ENCODE data around the gene MGAT4B.

Gene MGAT4B

GRCh38 chr5:179825655-179826182, 19.1 kb upstream of the MGAT4B start:
- DNase-seq (ENCODE audit: low read depth, low spot score) = no peak

- DNase-seq (ENCODE audit: low read depth, low spot score) = no peak
These were observed 18.1 kb upstream of the MGAT4B start for GRCh38 chr5:179824745-179825112.

- no peak for DNase-seq (ENCODE audit: low read depth, low spot score)
These were observed 17.5 kb upstream of the MGAT4B start for GRCh38 chr5:179823937-179824744.

GRCh38 chr5:179822444-179822990, 15.9 kb upstream of the MGAT4B start:
- DNase-seq (ENCODE audit: low read depth, low spot score) = no peak

GRCh38 chr5:179822059-179822432, 15.4 kb upstream of the MGAT4B start:
- no peak for DNase-seq (ENCODE audit: low read depth, low spot score)

- DNase-seq (ENCODE audit: low read depth, low spot score) = peak; percentile 61
These were observed 14.8 kb upstream of the MGAT4B start for GRCh38 chr5:179821298-179822058.

GRCh38 chr5:179820483-179821297, 14.0 kb upstream of the MGAT4B start, which contains the start of gene SQSTM1:
Gene SQSTM1 (plus strand): TSS chr5:179820905. CDS start chr5:179820937, 32 bp downstream.
- peak; percentile 52 for DNase-seq (ENCODE audit: low read depth, low spot score)

GRCh38 chr5:179820127-179820482, 13.4 kb upstream of the MGAT4B start:
- no peak for DNase-seq (ENCODE audit: low read depth, low spot score)

GRCh38 chr5:179819296-179820126, 12.8 kb upstream of the MGAT4B start:
- no peak for DNase-seq (ENCODE audit: low read depth, low spot score)

- DNase-seq (ENCODE audit: low read depth, low spot score) = peak; percentile 54
These were observed 12.2 kb upstream of the MGAT4B start for GRCh38 chr5:179818746-179819295.

GRCh38 chr5:179817890-179818745, 11.5 kb upstream of the MGAT4B start:
- DNase-seq (ENCODE audit: low read depth, low spot score) = no peak

GRCh38 chr5:179817470-179817840, 10.8 kb upstream of the MGAT4B start:
- DNase-seq (ENCODE audit: low read depth, low spot score) = no peak

- DNase-seq (ENCODE audit: low read depth, low spot score) = no peak
These were observed 10.3 kb upstream of the MGAT4B start for GRCh38 chr5:179816796-179817469.

GRCh38 chr5:179816401-179816795, 9.7 kb upstream of the MGAT4B start:
- no peak for DNase-seq (ENCODE audit: low read depth, low spot score)

GRCh38 chr5:179815491-179816249, 9.0 kb upstream of the MGAT4B start:
- no peak for DNase-seq (ENCODE audit: low read depth, low spot score)

GRCh38 chr5:179814090-179814489, 7.4 kb upstream of the MGAT4B start:
- no peak for DNase-seq (ENCODE audit: low read depth, low spot score)

- no peak for DNase-seq (ENCODE audit: low read depth, low spot score)
These were observed 6.4 kb upstream of the MGAT4B start for GRCh38 chr5:179812997-179813607.
